HEK293T (cell line): ENCODE data around the gene PLK5.

Source experiments
- CTCF ChIA-PET: fragments of 350-600 bp; formaldehyde crosslinking; extraction: SDS; loops from one replicate; lab custom pipeline; 2021; ENCODE audit warnings: antibody characterized with exemption, inconsistent platforms; lab: Yijun Ruan, JAX
- POLR2A ChIA-PET: fragments of 350-600 bp; formaldehyde crosslinking; extraction: SDS; loops from one replicate; lab custom pipeline; 2020; ENCODE audit warnings: antibody characterized with exemption, inconsistent platforms; lab: Yijun Ruan, JAX
- DNase-seq: peaks from one replicate; pipeline ENCODE4 v3.0.0; 2012; ENCODE audit warnings: mixed read lengths; ENCODE audit errors: extremely low spot score
- ARNT ChIP-seq: fragments of 450-650 bp; IDR thresholded peaks from 2 replicates; pipeline ENCODE4 v1.6.1; 2017; ENCODE audit warnings: mild to moderate bottlenecking
- BHLHE40 ChIP-seq: fragments of 450-650 bp; IDR thresholded peaks from 2 replicates; pipeline ENCODE4 v1.6.1; 2016; ENCODE audit warnings: mild to moderate bottlenecking, moderate library complexity, borderline replicate concordance
- CTBP1 ChIP-seq: fragments of 450-650 bp; IDR thresholded peaks from 2 replicates; pipeline ENCODE4 v1.6.1; 2016; ENCODE audit warnings: borderline replicate concordance
- ELF4 ChIP-seq: fragments of 450-650 bp; IDR thresholded peaks from 2 replicates; pipeline ENCODE4 v1.6.1; 2017; ENCODE audit warnings: antibody characterized with exemption
- FOXA1 ChIP-seq: fragments of 450-650 bp; IDR thresholded peaks from 2 replicates; pipeline ENCODE4 v1.6.1; 2016; ENCODE audit warnings: mild to moderate bottlenecking
- FOXK2 ChIP-seq: fragments of 450-650 bp; IDR thresholded peaks from 2 replicates; pipeline ENCODE4 v1.6.1; 2016; ENCODE audit warnings: mild to moderate bottlenecking
- FOXM1 ChIP-seq: fragments of 450-650 bp; IDR thresholded peaks from 2 replicates; pipeline ENCODE4 v1.6.1; 2017; ENCODE audit warnings: mild to moderate bottlenecking, borderline replicate concordance
- HDGF ChIP-seq: fragments of 450-650 bp; IDR thresholded peaks from 2 replicates; pipeline ENCODE4 v1.6.1; 2017; ENCODE audit warnings: antibody characterized with exemption, borderline replicate concordance
- L3MBTL2 ChIP-seq: fragments of 450-650 bp; conservative IDR thresholded peaks from 2 replicates; pipeline ENCODE4 v1.6.1; 2016; ENCODE audit warnings: mild to moderate bottlenecking
- LEF1 ChIP-seq: fragments of 450-650 bp; IDR thresholded peaks from 2 replicates; pipeline ENCODE4 v1.6.1; 2017; ENCODE audit warnings: mild to moderate bottlenecking, borderline replicate concordance
- NFRKB ChIP-seq: fragments of 450-650 bp; IDR thresholded peaks from 2 replicates; pipeline ENCODE4 v1.6.1; 2016; ENCODE audit warnings: mild to moderate bottlenecking, moderate library complexity
- SP1 ChIP-seq: fragments of 450-650 bp; IDR thresholded peaks from 2 replicates; pipeline ENCODE4 v1.6.1; 2017
- SUZ12 ChIP-seq: fragments of 450-650 bp; IDR thresholded peaks from 2 replicates; pipeline ENCODE4 v1.6.1; 2016; ENCODE audit warnings: mild to moderate bottlenecking
- TARDBP ChIP-seq: fragments of 450-650 bp; IDR thresholded peaks from 2 replicates; pipeline ENCODE4 v1.6.1; 2016
- ZNF384 ChIP-seq: fragments of 450-650 bp; IDR thresholded peaks from 2 replicates; pipeline ENCODE4 v1.6.1; 2016
- TF ChIP-seq, protein P1 (sequence below): fragments of 450-650 bp; IDR thresholded peaks from 2 replicates; pipeline ENCODE4 v1.6.1; 2016

PLK5 gene

DNA sequence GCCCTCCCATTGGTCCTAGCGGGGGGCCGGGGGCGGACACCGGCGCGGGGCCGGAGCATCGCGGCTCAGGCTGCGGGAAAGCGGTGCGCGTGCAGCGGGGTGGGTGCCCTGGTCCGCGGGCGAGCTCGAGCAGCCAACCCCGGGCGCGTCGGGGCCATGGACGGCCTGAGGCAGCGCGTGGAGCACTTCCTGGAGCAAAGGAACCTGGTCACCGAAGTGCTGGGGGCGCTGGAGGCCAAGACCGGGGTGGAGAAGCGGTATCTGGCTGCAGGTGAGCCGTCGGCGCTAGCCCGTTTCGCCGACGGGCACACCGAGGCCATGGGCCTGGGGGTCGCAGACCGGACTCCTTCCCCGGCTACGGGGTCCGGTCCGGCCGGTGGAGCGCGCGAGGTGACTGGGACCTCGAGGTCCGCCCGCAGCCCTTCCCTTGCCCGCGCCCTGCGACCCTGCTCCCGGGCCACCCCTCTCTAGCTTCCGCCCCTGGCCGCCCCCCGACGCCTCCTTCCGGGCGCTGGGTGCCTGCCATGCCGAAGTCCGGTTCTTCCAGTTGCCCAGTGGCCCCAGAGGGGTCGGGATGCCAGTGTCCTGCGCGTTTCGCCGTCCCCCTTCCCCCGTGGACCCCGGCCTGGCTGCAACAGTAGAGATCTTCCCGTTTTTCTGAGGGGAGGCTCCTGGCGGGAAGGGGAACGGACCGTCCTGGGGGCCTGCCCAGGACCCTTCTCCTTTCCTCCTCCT is 32.6 kb upstream of the PLK5 start, which contains the start of gene REEP6:
Gene REEP6, plus strand, starts transcription at position 68 of the 735 bp plus-strand sequence. Its CDS starts 89 bp downstream, at position 157.
- DNase-seq = no peak
- ChIA-PET CTCF (interaction anchor here (1.0 kb wide), 2 partner anchors 13 to 346 kb away, joined by 3 to 4 read pairs; no protein-coding TSS in a partner anchor), POLR2A (interaction anchor here (0.7 to 1.0 kb wide), 3 partner anchors 9 to 222 kb away, joined by 3 to 6 read pairs (median 4); partner anchors contain the start of gene CIRBP)
- TF ChIP-seq FOXA1 (no peak), SUZ12 (no peak), ELF4 (no peak), TARDBP (no peak), FOXM1 (no peak), NFRKB (no peak), HDGF (no peak), LEF1 (0 out of 2 replicates have a peak, but pooled peaks have one; percentile 16), BHLHE40 (no peak), ARNT (no peak), L3MBTL2 (0 out of 2 replicates have a peak, but pooled peaks have one; percentile 11), ZNF384 (no peak), CTBP1 (no peak)
- TF ChIP-seq, protein P1, sequence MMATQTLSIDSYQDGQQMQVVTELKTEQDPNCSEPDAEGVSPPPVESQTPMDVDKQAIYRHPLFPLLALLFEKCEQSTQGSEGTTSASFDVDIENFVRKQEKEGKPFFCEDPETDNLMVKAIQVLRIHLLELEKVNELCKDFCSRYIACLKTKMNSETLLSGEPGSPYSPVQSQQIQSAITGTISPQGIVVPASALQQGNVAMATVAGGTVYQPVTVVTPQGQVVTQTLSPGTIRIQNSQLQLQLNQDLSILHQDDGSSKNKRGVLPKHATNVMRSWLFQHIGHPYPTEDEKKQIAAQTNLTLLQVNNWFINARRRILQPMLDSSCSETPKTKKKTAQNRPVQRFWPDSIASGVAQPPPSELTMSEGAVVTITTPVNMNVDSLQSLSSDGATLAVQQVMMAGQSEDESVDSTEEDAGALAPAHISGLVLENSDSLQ = no peak

DNA sequence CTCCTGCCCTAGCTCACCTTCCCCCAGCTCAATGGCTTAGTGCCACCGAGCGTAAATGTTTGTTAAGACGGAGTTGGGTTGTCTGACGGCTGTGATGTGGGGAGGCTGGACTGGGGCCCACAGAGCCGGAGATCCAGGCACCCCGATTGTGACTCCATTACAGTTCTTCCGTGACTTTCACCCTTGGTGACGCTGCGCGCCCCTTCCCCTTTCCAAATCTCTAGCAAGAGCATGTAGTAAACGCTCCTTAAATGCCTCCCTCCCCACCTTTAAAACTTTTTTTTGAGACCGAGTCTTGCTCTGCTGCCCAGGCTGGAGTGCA is 32.1 kb upstream of the PLK5 start:
- CTCF ChIA-PET = no interaction called here
- POLR2A ChIA-PET = no interaction called here
- DNase-seq = no peak
- TF ChIP-seq SP1 = no peak
- no peak for TF ChIP-seq BHLHE40
- no peak for TF ChIP-seq HDGF
- no peak for TF ChIP-seq TARDBP
- no peak for TF ChIP-seq CTBP1
- no peak for TF ChIP-seq FOXA1
- TF ChIP-seq SUZ12 = no peak

DNA sequence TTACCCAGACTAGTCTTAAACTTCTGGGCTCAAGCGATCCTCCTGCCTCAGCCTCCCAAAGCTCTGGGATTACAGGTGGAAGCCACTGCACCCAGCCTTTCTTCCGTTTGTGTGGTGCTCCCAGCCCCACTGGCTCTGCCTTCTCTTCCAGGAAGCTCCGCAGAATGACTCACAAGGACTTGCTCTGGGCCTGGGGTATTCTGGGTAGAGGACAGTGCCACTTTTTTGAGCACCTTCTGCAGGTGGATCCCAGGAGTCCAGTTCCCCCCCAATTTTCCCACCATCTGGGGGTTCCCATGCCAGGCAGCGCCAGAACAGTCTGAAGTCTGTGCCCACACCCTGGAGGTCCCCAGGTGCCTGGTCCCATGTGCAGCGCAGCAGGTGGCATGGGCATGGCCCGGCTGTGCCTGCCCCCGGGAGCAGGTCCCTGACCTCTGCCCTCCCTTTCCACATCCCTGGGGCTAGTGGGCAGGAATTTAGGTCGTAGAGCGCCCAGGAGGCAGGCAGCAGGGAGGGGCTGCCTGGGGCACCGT is 31.3 kb upstream of the PLK5 start:
- ChIA-PET POLR2A (interaction anchor here (1.2 kb wide), 1 partner anchor 13 kb away, joined by 4 read pairs; no protein-coding TSS in a partner anchor), CTCF (no interaction called here)

DNA sequence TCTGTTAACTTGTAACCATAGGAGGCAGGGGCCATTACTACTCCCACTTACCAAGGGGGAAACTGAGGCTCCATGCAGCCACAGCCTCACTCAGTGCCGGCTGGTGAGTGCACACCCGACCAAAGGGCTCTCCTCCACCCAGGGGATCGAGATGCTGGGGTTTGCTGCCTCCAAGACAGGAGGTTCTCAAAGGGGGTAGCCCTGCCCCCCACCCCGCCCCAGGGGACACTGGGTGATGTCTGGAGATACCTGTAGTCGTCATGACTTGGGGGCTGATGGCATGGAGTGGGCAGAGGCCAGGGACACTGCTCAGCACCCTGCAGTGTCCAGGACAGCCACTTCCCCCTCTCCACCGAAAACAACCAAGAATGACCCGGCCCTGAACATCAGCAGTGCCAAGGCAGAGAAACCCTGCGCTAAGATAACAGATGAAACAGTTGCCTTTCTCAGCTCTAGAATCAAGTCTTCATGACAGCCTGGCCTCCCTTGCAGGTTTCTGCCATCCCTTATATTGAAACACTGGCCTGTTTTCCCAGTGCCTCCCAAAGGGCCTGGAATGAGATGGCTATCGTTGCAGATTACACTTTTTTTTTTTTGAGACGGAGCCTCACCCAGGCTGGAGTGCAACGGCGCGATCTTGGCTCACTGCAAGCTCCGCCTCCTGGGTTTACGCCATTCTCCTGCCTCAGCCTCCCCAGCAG is 29.6 kb upstream of the PLK5 start:
- TF ChIP-seq L3MBTL2 (no peak), LEF1 (no peak), HDGF (no peak), FOXK2 (no peak), ELF4 (no peak), ARNT (no peak), TARDBP (no peak)
- POLR2A ChIA-PET = no interaction called here
- DNase-seq = no peak
- CTCF ChIA-PET = interaction anchor here (0.6 kb wide), 1 partner anchor 287 kb away, joined by 4 read pairs; no protein-coding TSS in a partner anchor

More for the DNA sequence above, 31.3 kb upstream of the PLK5 start:
- TF ChIP-seq, protein P1 = no peak
- DNase-seq = no peak

DNA sequence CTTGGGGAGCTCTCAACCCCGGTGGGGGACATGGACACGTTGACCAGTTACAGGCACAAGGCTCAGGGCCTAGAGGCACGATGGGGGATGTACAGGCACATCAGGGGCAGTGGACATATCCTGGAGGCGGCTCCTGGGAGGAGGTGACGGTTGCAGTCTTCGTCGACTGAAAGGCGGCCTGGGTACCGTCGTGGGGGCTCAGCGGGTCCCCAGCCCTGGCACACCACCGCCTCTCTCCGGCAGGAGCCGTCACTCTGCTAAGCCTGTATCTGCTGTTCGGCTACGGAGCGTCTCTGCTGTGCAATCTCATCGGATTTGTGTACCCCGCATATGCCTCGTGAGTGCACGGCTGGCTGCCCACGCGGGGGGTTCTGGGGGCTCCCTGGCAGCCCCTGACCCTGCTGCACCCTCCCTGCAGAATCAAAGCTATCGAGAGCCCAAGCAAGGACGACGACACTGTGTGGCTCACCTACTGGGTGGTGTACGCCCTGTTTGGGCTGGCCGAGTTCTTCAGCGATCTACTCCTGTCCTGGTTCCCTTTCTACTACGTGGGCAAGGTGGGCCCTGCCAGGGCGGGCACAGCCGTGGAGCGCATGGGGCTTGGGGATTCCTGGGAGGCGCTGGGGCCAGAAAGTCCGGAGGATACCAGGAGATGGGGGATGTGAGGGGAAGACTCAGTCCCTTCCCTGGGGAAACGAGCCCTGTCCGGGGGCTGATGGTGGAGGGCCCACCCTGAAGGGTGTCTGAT is 28.7 kb upstream of the PLK5 start:
- TF ChIP-seq ARNT (no peak), SUZ12 (no peak), CTBP1 (no peak), FOXK2 (no peak), HDGF (no peak), ELF4 (no peak), ZNF384 (no peak), FOXA1 (no peak), LEF1 (no peak), L3MBTL2 (no peak), NFRKB (no peak), SP1 (no peak)
- DNase-seq = no peak
- ChIA-PET POLR2A (no interaction called here), CTCF (no interaction called here)
